H9 (cell line): ENCODE data around the gene TMEM200C. TPM values are rescaled to one million over a fixed set of nuclear protein-coding genes. Genes with fewer than 3 reads are reported as not detected.

Experiments used
- DNase-seq: peaks from one replicate; pipeline ENCODE4 v3.0.0-alpha.2; 2017
- H2AFZ ChIP-seq: one replicate; pipeline ENCODE4 v1.6.1; 2013; ENCODE audit warnings: mild to moderate bottlenecking, low read length, control low read depth, moderate library complexity
- H2AK5ac ChIP-seq: 2 replicates; pipeline ENCODE4 v1.6.1; 2013; ENCODE audit warnings: low read length, control low read depth, mixed read lengths; ENCODE audit not compliant: insufficient read length
- H2BK120ac ChIP-seq: one replicate; pipeline ENCODE4 v1.6.1; 2013; ENCODE audit warnings: low read depth, mild to moderate bottlenecking, low read length, control low read depth, inconsistent platforms; ENCODE audit not compliant: poor library complexity, severe bottlenecking
- H2BK12ac ChIP-seq: 2 replicates; pipeline ENCODE4 v1.6.1; 2013; ENCODE audit warnings: low read length, control low read depth, mixed read lengths, low read depth; ENCODE audit not compliant: insufficient read length
- H2BK15ac ChIP-seq: 2 replicates; pipeline ENCODE4 v1.6.1; 2013; ENCODE audit warnings: low read depth, low read length, control low read depth
- H2BK20ac ChIP-seq: one replicate; pipeline ENCODE4 v1.6.1; 2013; ENCODE audit warnings: low read depth, mild to moderate bottlenecking, low read length, control low read depth, inconsistent platforms; ENCODE audit not compliant: poor library complexity, severe bottlenecking
- H2BK5ac ChIP-seq: 2 replicates; pipeline ENCODE4 v1.6.1; 2013; ENCODE audit warnings: low read length, control low read depth, mixed read lengths; ENCODE audit not compliant: insufficient read length
- H3K14ac ChIP-seq: 2 replicates; pipeline ENCODE4 v1.6.1; 2013; ENCODE audit warnings: low read length, control low read depth; ENCODE audit not compliant: insufficient read depth
- H3K18ac ChIP-seq: 2 replicates; pipeline ENCODE4 v1.6.1; 2013; ENCODE audit warnings: low read depth, mild to moderate bottlenecking, mixed read lengths, low read length, control low read depth; ENCODE audit not compliant: insufficient read length
- H3K23ac ChIP-seq: 2 replicates; pipeline ENCODE4 v1.6.1; 2013; ENCODE audit warnings: low read length, control low read depth, mixed read lengths, low read depth; ENCODE audit not compliant: insufficient read length
- H3K23me2 ChIP-seq: 2 replicates; pipeline ENCODE4 v1.6.1; 2013; ENCODE audit warnings: low read depth, mild to moderate bottlenecking, mixed read lengths, low read length, control low read depth; ENCODE audit not compliant: insufficient read length, poor library complexity, severe bottlenecking
- H3K27ac ChIP-seq: 2 replicates; pipeline ENCODE4 v1.5.1; 2013; ENCODE audit warnings: low read length, control low read depth, mixed read lengths, low read depth; ENCODE audit not compliant: insufficient read length
- H3K27me3 ChIP-seq: 2 replicates; pipeline ENCODE4 v1.6.1; 2013; ENCODE audit warnings: low read length, control low read depth, inconsistent platforms; ENCODE audit not compliant: insufficient read depth
- H3K4ac ChIP-seq: 2 replicates; pipeline ENCODE4 v1.6.1; 2013; ENCODE audit warnings: low read depth, mild to moderate bottlenecking, control low read depth, inconsistent platforms, low read length, moderate library complexity
- H3K4me1 ChIP-seq: 2 replicates; pipeline ENCODE4 v1.6.1; 2013; ENCODE audit warnings: low read length, control low read depth, inconsistent platforms; ENCODE audit not compliant: insufficient read depth
- H3K4me2 ChIP-seq: 2 replicates; pipeline ENCODE4 v1.6.1; 2013; ENCODE audit warnings: low read length, control low read depth, mixed read lengths; ENCODE audit not compliant: insufficient read length, insufficient read depth
- H3K56ac ChIP-seq: 2 replicates; pipeline ENCODE4 v1.6.1; 2013; ENCODE audit warnings: low read depth, mild to moderate bottlenecking, mixed read lengths, low read length, control low read depth; ENCODE audit not compliant: insufficient read length
- H3K79me1 ChIP-seq: 2 replicates; pipeline ENCODE4 v1.6.1; 2013; ENCODE audit warnings: low read depth, mild to moderate bottlenecking, moderate library complexity, low read length, control low read depth, inconsistent platforms; ENCODE audit not compliant: insufficient read depth, poor library complexity, severe bottlenecking
- H3K79me2 ChIP-seq: 2 replicates; pipeline ENCODE4 v1.6.1; 2013; ENCODE audit warnings: low read length, control low read depth, inconsistent platforms; ENCODE audit not compliant: insufficient read depth
- H3K9ac ChIP-seq: 2 replicates; pipeline ENCODE4 v1.6.1; 2013; ENCODE audit warnings: low read length, control low read depth, mixed read lengths; ENCODE audit not compliant: insufficient read length; ENCODE audit errors: extremely low read depth
- H3K9me3 ChIP-seq: one replicate; pipeline ENCODE4 v1.6.1; 2013; ENCODE audit warnings: low read depth, low read length, inconsistent platforms; ENCODE audit not compliant: control insufficient read depth
- H3T11ph ChIP-seq: one replicate; pipeline ENCODE4 v1.6.1; 2013; ENCODE audit warnings: mild to moderate bottlenecking, low read length, control low read depth, inconsistent platforms
- H4K20me1 ChIP-seq: one replicate; pipeline ENCODE4 v1.6.1; 2013; ENCODE audit not compliant: control insufficient read depth, insufficient read length, insufficient read depth
- H4K5ac ChIP-seq: 2 replicates; pipeline ENCODE4 v1.6.1; 2013; ENCODE audit warnings: low read depth, mild to moderate bottlenecking, mixed read lengths, low read length, control low read depth; ENCODE audit not compliant: insufficient read length
- H4K8ac ChIP-seq: replicated peaks from 2 replicates; pipeline ENCODE4 v1.6.1; 2013; ENCODE audit warnings: low read length, control low read depth, mixed read lengths, low read depth; ENCODE audit not compliant: insufficient read length
- H4K91ac ChIP-seq: 2 replicates; pipeline ENCODE4 v1.6.1; 2013; ENCODE audit warnings: low read depth, mild to moderate bottlenecking, moderate library complexity, mixed read lengths, low read length, control low read depth; ENCODE audit not compliant: insufficient read length
- H3K27ac Mint-ChIP-seq, 3 experiments: 2 replicates in 2 of 3; 3 replicates in 1 of 3; pipeline ENCODE4 v1.8.0; 2020 to 2021; ENCODE audit warnings: mixed read lengths in 3 of 3, mild to moderate bottlenecking in 1 of 3, moderate library complexity in 1 of 3
- H3K27me3 Mint-ChIP-seq: 2 replicates; pipeline ENCODE4 v1.8.0; 2021; ENCODE audit warnings: low read depth, mild to moderate bottlenecking, moderate library complexity, mixed read lengths
- H3K36me3 Mint-ChIP-seq, 3 experiments: 2 replicates in 2 of 3; 3 replicates in 1 of 3; pipeline ENCODE4 v1.8.0; 2020 to 2021; ENCODE audit warnings: low read depth in 3 of 3, mixed read lengths in 3 of 3; ENCODE audit not compliant: insufficient read depth in 1 of 3
- H3K4me1 Mint-ChIP-seq, 2 experiments: 2 replicates each; pipeline ENCODE4 v1.8.0; 2020; ENCODE audit warnings: mixed read lengths in 2 of 2
- H3K4me3 Mint-ChIP-seq, 2 experiments: 2 replicates in 1 of 2; 3 replicates in 1 of 2; pipeline ENCODE4 v1.8.0; 2020 to 2021; ENCODE audit warnings: mild to moderate bottlenecking in 2 of 2, mixed read lengths in 2 of 2, moderate library complexity in 1 of 2
- H3K9me3 Mint-ChIP-seq, 2 experiments: 2 replicates in 1 of 2; 3 replicates in 1 of 2; pipeline ENCODE4 v1.8.0; 2020; ENCODE audit warnings: mild to moderate bottlenecking in 2 of 2, mixed read lengths in 2 of 2, moderate library complexity in 1 of 2
- CTCF ChIP-seq: fragments of 200-600 bp; sonication (generic); conservative IDR thresholded peaks from 3 replicates; pipeline ENCODE4 v1.8.0; 2021; ENCODE audit warnings: antibody characterized with exemption, mild to moderate bottlenecking
- WGBS: extraction: QIAGEN DNeasy Blood & Tissue Kit; methylation state at CpG from one replicate; pipeline ENCODE4 v1.1.7; 2013; ENCODE audit warnings: missing lambda C conversion rate, low lambda C conversion rate, mixed read lengths; ENCODE audit not compliant: insufficient read length; ENCODE audit errors: extremely low coverage; 5-methylcytosine and 5-hydroxymethylcytosine counted together
- total RNA-seq: library from RNA; stranded (reverse); gene quantifications from 2 replicates; pipeline ENCODE4 v1.2.1, GENCODE V29; 2021

TMEM200C gene
- total RNA-seq, 1 experiment from 2014 or later = 6.3 TPM

GRCh38 chr18:5944448-5944847 is 49.1 kb upstream of the TMEM200C start:
- H3T11ph ChIP-seq = no peak overlapping the region
- no peak overlapping the region for H2BK15ac ChIP-seq

More at GRCh38 chr18:5944448-5944847, 49.1 kb upstream of the TMEM200C start:
- H3K4ac ChIP-seq = no peak overlapping the region
- H3K9me3 Mint-ChIP-seq = no peaks in the 10 kb centered on the region
- H3K4me1 Mint-ChIP-seq = peaks cover 21 to 32% of the 10 kb centered on the region in 2 experiments
- H2AK5ac ChIP-seq = no peak overlapping the region
- no peaks in the 10 kb centered on the region for H3K27me3 ChIP-seq
- H3K14ac ChIP-seq = no peak overlapping the region
- no peak overlapping the region for H4K5ac ChIP-seq
- no peak overlapping the region for H3K18ac ChIP-seq
- H3K23ac ChIP-seq = no peak overlapping the region
- no peaks in the 10 kb centered on the region for H3K79me2 ChIP-seq
- peaks cover 9% of the 10 kb centered on the region for H3K4me1 ChIP-seq
- no peak overlapping the region for H3K56ac ChIP-seq
- H3K9ac ChIP-seq = no peak overlapping the region
- no peak overlapping the region for H2BK5ac ChIP-seq
- no peak overlapping the region for H3K27ac ChIP-seq
- no CpG with 5 or more reads among the region's 3 CpGs for WGBS
- no peak overlapping the region for H3K4me3 Mint-ChIP-seq
- H2BK12ac ChIP-seq = no peak overlapping the region
- no peak overlapping the region for H3K4me2 ChIP-seq
- no peaks in the 10 kb centered on the region for H3K23me2 ChIP-seq
- no peak overlapping the region for H2BK120ac ChIP-seq
- no peak overlapping the region for H2BK20ac ChIP-seq
- no peaks in the 10 kb centered on the region for H4K20me1 ChIP-seq
- DNase-seq = no peak
- no peak overlapping the region for H3K27ac Mint-ChIP-seq
- no peaks in the 10 kb centered on the region for H3K9me3 ChIP-seq
- H3K36me3 Mint-ChIP-seq = no peaks in the 10 kb centered on the region
- no peak overlapping the region for H4K91ac ChIP-seq
- H2AFZ ChIP-seq = no peak overlapping the region
- no peaks in the 10 kb centered on the region for H3K79me1 ChIP-seq
- H4K8ac ChIP-seq = no peak overlapping the region
- H3K27me3 Mint-ChIP-seq = no peaks in the 10 kb centered on the region; the same call in none of the 2 replicates
- TF ChIP-seq CTCF = no peak
